GM12892 (cell line): ENCODE data around the gene ABCC3.

ENCODE experiments used
- POLR2AphosphoS5 ChIP-seq: IDR thresholded peaks from 2 replicates; pipeline ENCODE4 v1.6.1; 2011; ENCODE audit warnings: low read depth, low read length, control low read depth
- TAF1 ChIP-seq: IDR thresholded peaks from 2 replicates; pipeline ENCODE4 v1.6.1; 2011; ENCODE audit warnings: low read depth, mild to moderate bottlenecking, control low read depth, low read length, borderline replicate concordance

DNA sequence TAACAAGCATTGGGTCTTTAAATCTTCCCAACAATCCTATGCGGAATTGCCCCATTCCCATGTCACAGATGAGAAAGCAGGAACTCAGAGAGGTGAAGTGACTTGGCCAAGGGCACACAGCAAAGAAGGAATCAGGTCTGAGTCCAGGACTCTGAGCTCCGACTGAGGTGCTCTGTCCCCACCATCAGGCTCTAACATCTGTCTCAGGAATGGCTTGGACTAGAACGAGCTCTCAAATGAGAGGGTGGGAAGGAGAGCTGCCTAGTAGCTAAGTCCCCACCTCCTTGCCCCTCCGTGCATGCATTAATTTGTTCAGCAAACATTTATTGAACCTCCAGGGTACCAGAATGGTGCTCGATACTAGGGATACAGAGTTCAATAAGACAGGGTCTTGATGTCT is 26.7 kb downstream of the ABCC3 start:
- TF ChIP-seq POLR2AphosphoS5 (no peak), TAF1 (no peak)
